Esophagus squamous epithelium (tissue), 5 donors: ENCODE measurements around the gene GOLPH3L. TPM values are rescaled to one million over a fixed set of nuclear protein-coding genes. Genes with fewer than 3 reads are reported as not detected.
"Not testable (repeated sequence)": the region's sequence is repeated elsewhere in the genome, so short reads cannot be mapped to it uniquely, and the experiment has no call there.

ENCODE experiments used
- DNase-seq: peaks from one replicate; lab custom pipeline; 2025; lab: John Stamatoyannopoulos, UW
- H3K27ac ChIP-seq, 4 donors: fragments of 200-600 bp; sonication (generic); one replicate each; pipeline ENCODE4 v1.5.1; 2016 to 2019; ENCODE audit warnings: mild to moderate bottlenecking in 1 of 4
- H3K27me3 ChIP-seq, 4 donors: fragments of 200-600 bp; sonication (generic); 1 replicate in 3 of 4; 2 replicates in 1 of 4; pipeline versions ENCODE4 v1.5.1 to v1.6.0; 2017 to 2021; ENCODE audit warnings: antibody characterized with exemption in 1 of 4
- H3K36me3 ChIP-seq, 3 donors: fragments of 200-600 bp; sonication (generic); one replicate each; pipeline ENCODE4 v1.5.1; 2016 to 2019
- H3K4me1 ChIP-seq, 3 donors: fragments of 200-600 bp; sonication (generic); one replicate each; pipeline ENCODE4 v1.5.1; 2017 to 2019
- H3K4me3 ChIP-seq, 4 donors: fragments of 200-600 bp; sonication (generic); 1 replicate in 3 of 4; 2 replicates in 1 of 4; pipeline ENCODE4 v1.5.1; 2016 to 2019; ENCODE audit warnings: mild to moderate bottlenecking in 2 of 4, moderate library complexity in 1 of 4
- H3K9me3 ChIP-seq, 3 donors: fragments of 200-600 bp; sonication (generic); one replicate each; pipeline ENCODE4 v1.5.1; 2016 to 2019
- CTCF ChIP-seq, 6 experiments: fragments of 450-650 bp in 4 of 6; fragments of 200-600 bp in 2 of 6; sonication (generic) in 2 of 6; IDR thresholded peaks; one replicate each; pipeline ENCODE4 v1.5.1; 2016 to 2019; ENCODE audit warnings: antibody characterized with exemption in 6 of 6, mild to moderate bottlenecking in 4 of 6, moderate library complexity in 4 of 6
- POLR2A ChIP-seq, 4 donors: fragments of 450-650 bp; IDR thresholded peaks; one replicate each; pipeline ENCODE4 v1.6.1; 2017; ENCODE audit warnings: antibody characterized with exemption in 4 of 4, mild to moderate bottlenecking in 4 of 4, moderate library complexity in 3 of 4
- WGBS, 2 donors: methylation state at CpG; one replicate each; pipeline ENCODE4 v1.1.5; 2018; 5-methylcytosine and 5-hydroxymethylcytosine counted together
- intact Hi-C: fragments of 100-400 bp; cut with DNase I; formaldehyde crosslinking; loops from one replicate; pipeline ENCODE4 v1.15.0; 2022
- total RNA-seq, 4 donors: library from RNA; depleted of rRNA; stranded (reverse); fragments of >200 nt; gene quantifications; one replicate each; pipeline ENCODE4 v1.1.0, GENCODE V29; 2016
- donor health status: DM: yes; HTN: yes; CAD: no.

Gene GOLPH3L
- total RNA-seq, 4 donors from 2014 or later, result 26.1 to 38.6 (median 31.8) TPM

- TF ChIP-seq CTCF (IDR thresholded peaks at IDR 0.05), result no peak
- no peak for TF ChIP-seq POLR2A (IDR thresholded peaks at IDR 0.05)
- 81 to 84% methylated on average over 11 of the region's 11 CpGs for WGBS, 2 donors
- intact Hi-C loops, result no loop called here
- no peaks in the 10 kb centered on the region for H3K27me3 ChIP-seq
- no peak overlapping the region for H3K27ac ChIP-seq
- H3K36me3 ChIP-seq, result no peaks in the 10 kb centered on the region
- no peak overlapping the region for H3K4me3 ChIP-seq
- no peak for DNase-seq
- H3K4me1 ChIP-seq, result no peaks in the 10 kb centered on the region
- no peaks in the 10 kb centered on the region for H3K9me3 ChIP-seq
These were observed 21.4 kb upstream of the GOLPH3L start for GRCh38 chr1:150718225-150718891.

GRCh38 chr1:150709031-150709430 lies 12.1 kb upstream of the GOLPH3L start:
- intact Hi-C loops, H3K27ac ChIP-seq: not testable (repeated sequence)

GRCh38 chr1:150708595-150708994 lies 11.6 kb upstream of the GOLPH3L start:
- TF ChIP-seq CTCF (IDR thresholded peaks at IDR 0.05) (no peak), POLR2A (IDR thresholded peaks at IDR 0.05) (no peak)
- Histone ChIP-seq H3K27me3 (no peaks in the 10 kb centered on the region), H3K4me1 (no peaks in the 10 kb centered on the region), H3K27ac (no peak overlapping the region), H3K36me3 (no peaks in the 10 kb centered on the region), H3K9me3 (no peaks in the 10 kb centered on the region), H3K4me3 (no peak overlapping the region)
- 73 to 97% methylated on average over 2 of the region's 2 CpGs for whole genome bisulfite sequencing, 2 donors
- no peak for DNase-seq
- intact Hi-C loops, result no loop called here

More at GRCh38 chr1:150709031-150709430, 12.1 kb upstream of the GOLPH3L start:
- 60 to 71% methylated on average over 1 of the region's 1 CpG for WGBS, 2 donors
- H3K9me3 ChIP-seq, H3K4me3 ChIP-seq, H3K27me3 ChIP-seq, H3K36me3 ChIP-seq, DNase-seq, H3K4me1 ChIP-seq: not testable (repeated sequence)

GRCh38 chr1:150706091-150706490 lies 9.1 kb upstream of the GOLPH3L start:
- intact Hi-C loops, result no loop called here

GRCh38 chr1:150703427-150703826 lies 6.5 kb upstream of the GOLPH3L start:
- H3K4me3 ChIP-seq, result no peak overlapping the region
- TF ChIP-seq POLR2A (IDR thresholded peaks at IDR 0.05), result no peak
- TF ChIP-seq CTCF (IDR thresholded peaks at IDR 0.05), result no peak
- no peak for DNase-seq
- H3K36me3 ChIP-seq, result no peaks in the 10 kb centered on the region
- no peaks in the 10 kb centered on the region for H3K27me3 ChIP-seq
- H3K9me3 ChIP-seq, result no peaks in the 10 kb centered on the region
- H3K4me1 ChIP-seq, result no peaks in the 10 kb centered on the region
- H3K27ac ChIP-seq, result no peak overlapping the region
- intact Hi-C loops, result no loop called here

More at GRCh38 chr1:150706091-150706490, 9.1 kb upstream of the GOLPH3L start:
- Histone ChIP-seq H3K9me3 (no peaks in the 10 kb centered on the region), H3K36me3 (no peaks in the 10 kb centered on the region), H3K4me3 (no peak overlapping the region), H3K4me1 (no peaks in the 10 kb centered on the region), H3K27me3 (no peaks in the 10 kb centered on the region), H3K27ac (no peak overlapping the region)
- TF ChIP-seq CTCF (IDR thresholded peaks at IDR 0.05) (no peak), POLR2A (IDR thresholded peaks at IDR 0.05) (no peak)
- DNase-seq, result no peak
- WGBS, 2 donors, result 81 to 90% methylated on average over 1 of the region's 1 CpG
